GM23248 (cell line): ENCODE data around the gene FURIN. TPM values are rescaled to one million over a fixed set of nuclear protein-coding genes. Genes with fewer than 3 reads are reported as not detected.

Experiments used
- DNase-seq: peaks from one replicate; pipeline ENCODE4 v3.0.0-alpha.2; 2015
- H2AFZ ChIP-seq: fragments of 200-600 bp; sonication (generic); 2 replicates; pipeline ENCODE4 v1.6.1; 2016; ENCODE audit warnings: antibody characterized with exemption
- H3F3A ChIP-seq: fragments of 200-600 bp; sonication (generic); 2 replicates; pipeline ENCODE4 v1.6.1; 2016; ENCODE audit warnings: mild to moderate bottlenecking, antibody characterized with exemption, mixed run types; ENCODE audit not compliant: insufficient read depth
- H3K27ac ChIP-seq: fragments of 200-600 bp; sonication (generic); 2 replicates; pipeline ENCODE4 v1.5.1; 2016; ENCODE audit warnings: mild to moderate bottlenecking
- H3K27me3 ChIP-seq: fragments of 200-600 bp; sonication (generic); replicated peaks from 2 replicates; pipeline ENCODE4 v1.6.1; 2016; ENCODE audit warnings: mild to moderate bottlenecking; ENCODE audit not compliant: insufficient read depth
- H3K36me3 ChIP-seq: fragments of 200-600 bp; sonication (generic); 2 replicates; pipeline ENCODE4 v1.6.1; 2016; ENCODE audit warnings: low read depth, mild to moderate bottlenecking
- H3K4me1 ChIP-seq: fragments of 200-600 bp; sonication (generic); 2 replicates; pipeline ENCODE4 v1.6.1; 2016; ENCODE audit warnings: mild to moderate bottlenecking; ENCODE audit not compliant: insufficient read depth
- H3K4me2 ChIP-seq: fragments of 200-600 bp; sonication (generic); one replicate; pipeline ENCODE4 v1.6.1; 2016; ENCODE audit warnings: mild to moderate bottlenecking; ENCODE audit not compliant: unreplicated experiment
- H3K4me3 ChIP-seq: fragments of 200-600 bp; sonication (generic); 2 replicates; pipeline ENCODE4 v1.5.1; 2016; ENCODE audit warnings: mild to moderate bottlenecking
- H3K79me2 ChIP-seq: fragments of 200-600 bp; sonication (generic); 2 replicates; pipeline ENCODE4 v1.6.1; 2016; ENCODE audit warnings: mild to moderate bottlenecking; ENCODE audit not compliant: insufficient read depth
- H3K9ac ChIP-seq: fragments of 200-600 bp; sonication (generic); 2 replicates; pipeline ENCODE4 v1.6.1; 2016; ENCODE audit warnings: mild to moderate bottlenecking
- H3K9me2 ChIP-seq: fragments of 200-600 bp; sonication (generic); 2 replicates; pipeline ENCODE4 v1.6.1; 2016; ENCODE audit warnings: mixed run types, mild to moderate bottlenecking, moderate library complexity; ENCODE audit not compliant: insufficient read depth
- H3K9me3 ChIP-seq: fragments of 200-600 bp; sonication (generic); one replicate; pipeline ENCODE4 v1.6.1; 2017; ENCODE audit warnings: low read depth
- H4K20me1 ChIP-seq: fragments of 200-600 bp; sonication (generic); 2 replicates; pipeline ENCODE4 v1.6.0; 2016; ENCODE audit not compliant: insufficient read depth
- EZH2 ChIP-seq: fragments of 200-600 bp; sonication (generic); IDR thresholded peaks from 2 replicates; pipeline ENCODE4 v1.6.1; 2018; ENCODE audit warnings: antibody characterized with exemption, mild to moderate bottlenecking; ENCODE audit not compliant: insufficient read depth, poor library complexity, severe bottlenecking
- EZH2phosphoT487 ChIP-seq: fragments of 200-600 bp; sonication (generic); IDR thresholded peaks from 2 replicates; pipeline ENCODE4 v1.6.1; 2018; ENCODE audit warnings: antibody characterized with exemption, moderate library complexity, mild to moderate bottlenecking, low read depth; ENCODE audit not compliant: insufficient read depth
- WGBS, 2 experiments: methylation state at CpG; one replicate each; pipeline ENCODE4 v1.1.6; 2015 to 2017; ENCODE audit warnings: low lambda C conversion rate in 2 of 2, low coverage in 1 of 2; ENCODE audit errors: missing lambda C conversion rate in 2 of 2; 5-methylcytosine and 5-hydroxymethylcytosine counted together
- in situ Hi-C: fragments of 300-500 bp; cut with MboI; formaldehyde crosslinking; loops from 2 replicates; pipeline ENCODE4 v1.15.0; 2020
- polyA plus RNA-seq: library from polyadenylated mRNA; unstranded; fragments of >200 nt; fragmentation: Nextera tagmentation; extraction: Ambion mirVana; gene quantifications from 2 replicates; pipeline ENCODE4 v1.2.1, GENCODE V29; 2016
- total RNA-seq: library from RNA; depleted of rRNA; stranded (reverse); fragments of >200 nt; shearing (Covaris generic); gene quantifications from 2 replicates; pipeline ENCODE4 v1.2.3, GENCODE V29; 2014

Gene FURIN
- total and polyA plus RNA-seq, 2 experiments from 2014 or later: 13.9 to 50.8 TPM

DNA sequence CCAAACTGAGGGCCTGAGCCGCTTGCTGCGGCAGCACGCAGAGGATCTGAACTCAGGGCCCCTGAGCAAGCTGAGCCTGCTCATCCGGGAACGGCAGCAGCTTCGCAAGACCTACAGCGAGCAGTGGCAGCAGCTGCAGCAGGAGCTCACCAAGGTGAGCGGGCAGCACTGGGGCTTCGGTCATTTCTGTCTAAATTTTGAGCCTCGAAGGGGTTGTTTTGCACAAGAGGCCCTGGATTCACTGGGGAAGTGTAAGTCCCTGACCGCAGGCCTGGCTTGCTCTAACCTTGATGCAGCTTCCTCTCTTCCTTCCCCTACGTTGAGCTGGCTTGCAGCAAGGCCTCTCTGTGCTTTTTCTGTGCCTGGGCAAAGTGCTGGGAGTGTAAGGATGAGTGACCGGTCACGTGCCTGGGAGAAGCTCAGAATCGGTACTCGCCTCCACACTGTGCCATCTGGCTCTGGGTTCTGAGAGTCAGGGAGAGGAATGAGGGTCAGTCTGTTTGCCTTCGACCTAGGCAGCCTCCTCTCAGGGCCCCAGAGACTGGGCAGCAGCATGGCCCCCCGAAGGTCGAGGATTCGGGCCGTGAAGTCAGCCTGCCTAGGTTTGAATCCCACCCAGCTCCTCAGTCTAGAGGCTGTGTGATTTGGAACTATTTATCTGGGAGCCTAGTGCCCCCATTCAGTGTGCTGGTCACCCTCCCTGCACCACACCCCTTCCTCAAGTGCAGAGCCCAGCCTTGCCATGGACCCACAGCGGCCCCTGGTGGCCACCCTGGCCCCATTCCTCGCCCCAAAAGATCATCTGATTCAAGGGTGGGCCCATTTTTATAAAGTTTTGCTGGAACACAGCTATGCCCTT lies 17.3 kb downstream of the FURIN start:
- H3K36me3 ChIP-seq: no peaks in the 10 kb centered on the region
- H2AFZ ChIP-seq: peak overlapping the region; percentile 91
- H4K20me1 ChIP-seq: no peaks in the 10 kb centered on the region
- H3K27ac ChIP-seq: no peak overlapping the region
- H3K27me3 ChIP-seq: no peaks in the 10 kb centered on the region
- in situ Hi-C loops: loop anchor here (10.0 to 25.0 kb wide), 2 partner anchors 231 to 573 kb away; no protein-coding TSS in a partner anchor
- no peaks in the 10 kb centered on the region for H3K9me3 ChIP-seq
- no peak overlapping the region; the same call in 1 of the 2 replicates for H3K9ac ChIP-seq
- H3K79me2 ChIP-seq: no peaks in the 10 kb centered on the region
- DNase-seq: peak; percentile 68
- peaks cover 4% of the 10 kb centered on the region; the same call in 1 of the 2 replicates for H3K4me1 ChIP-seq
- peaks cover 6% of the 10 kb centered on the region; the same call in 1 of the 2 replicates for H3F3A ChIP-seq
- no peak overlapping the region for H3K4me3 ChIP-seq
- TF ChIP-seq EZH2 (no peak), EZH2phosphoT487 (no peak)
- no peak overlapping the region for H3K4me2 ChIP-seq
- H3K9me2 ChIP-seq: no peaks in the 10 kb centered on the region
- 42 to 45% methylated on average over 23 of the region's 23 CpGs for WGBS, 2 experiments

DNA sequence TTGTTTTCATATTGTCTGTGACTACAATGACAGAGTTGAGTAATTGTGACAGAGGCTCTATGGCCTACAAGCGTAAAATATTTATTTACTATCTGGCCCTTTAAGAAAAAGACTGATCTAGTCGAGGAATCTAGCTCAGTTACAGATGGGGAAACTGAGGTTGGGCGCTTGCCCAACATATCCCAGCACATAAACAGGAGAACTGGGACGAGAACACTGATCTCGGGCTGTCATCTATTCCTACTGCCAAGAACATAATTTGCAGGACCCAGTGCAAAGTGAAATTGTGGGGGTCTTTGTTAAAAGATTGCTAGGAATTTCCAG lies 17.9 kb downstream of the FURIN start:
- no peak overlapping the region for H3K4me3 ChIP-seq
- H3K9me3 ChIP-seq: no peaks in the 10 kb centered on the region
- TF ChIP-seq EZH2phosphoT487: no peak
- no peak for TF ChIP-seq EZH2
- H3K9ac ChIP-seq: no peak overlapping the region
- no peak overlapping the region for H3K27ac ChIP-seq
- in situ Hi-C loops: loop anchor here (10.0 to 25.0 kb wide), 2 partner anchors 231 to 574 kb away; no protein-coding TSS in a partner anchor
- peak overlapping the region; percentile 91; the same call in 1 of the 2 replicates for H2AFZ ChIP-seq
- H3K4me1 ChIP-seq: peaks cover 4% of the 10 kb centered on the region; the same call in 1 of the 2 replicates
- no peaks in the 10 kb centered on the region for H3K79me2 ChIP-seq
- H3K36me3 ChIP-seq: no peaks in the 10 kb centered on the region
- H3K9me2 ChIP-seq: no peaks in the 10 kb centered on the region
- no peak for DNase-seq
- no peaks in the 10 kb centered on the region for H3K27me3 ChIP-seq
- H4K20me1 ChIP-seq: no peaks in the 10 kb centered on the region
- H3F3A ChIP-seq: peaks cover 6% of the 10 kb centered on the region; the same call in 1 of the 2 replicates
- WGBS, 2 experiments: 11 to 13% methylated on average over 5 of the region's 5 CpGs
- no peak overlapping the region for H3K4me2 ChIP-seq

DNA sequence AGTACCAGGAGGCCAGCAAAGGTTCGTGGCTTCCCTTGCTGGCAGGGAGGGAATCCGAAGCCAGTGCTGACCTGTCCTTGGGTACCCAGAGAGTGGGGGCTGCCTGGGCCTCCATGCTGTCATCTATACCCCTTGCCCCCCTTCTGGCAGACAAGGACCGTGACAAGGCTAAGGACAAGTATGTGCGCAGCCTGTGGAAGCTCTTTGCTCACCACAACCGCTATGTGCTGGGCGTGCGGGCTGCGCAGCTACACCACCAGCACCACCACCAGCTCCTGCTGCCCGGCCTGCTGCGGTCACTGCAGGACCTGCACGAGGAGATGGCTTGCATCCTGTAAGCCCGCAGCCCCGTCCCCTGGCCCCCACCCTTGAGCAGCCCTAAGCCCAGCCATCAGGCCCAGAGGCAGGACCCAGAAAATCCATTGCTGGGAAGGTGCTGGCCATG lies 18.7 kb downstream of the FURIN start:
- Histone ChIP-seq H3K9ac (no peak overlapping the region), H3K9me2 (no peaks in the 10 kb centered on the region), H3K36me3 (no peaks in the 10 kb centered on the region), H3K4me2 (no peak overlapping the region), H2AFZ (no peak overlapping the region), H3K79me2 (no peaks in the 10 kb centered on the region), H4K20me1 (no peaks in the 10 kb centered on the region), H3F3A (0 out of 2 replicates have a peak, but pooled peaks cover 6% of the 10 kb centered on the region), H3K27me3 (no peaks in the 10 kb centered on the region), H3K27ac (no peak overlapping the region), H3K4me3 (no peak overlapping the region), H3K4me1 (peaks cover 4% of the 10 kb centered on the region; the same call in 1 of the 2 replicates), H3K9me3 (no peaks in the 10 kb centered on the region)
- TF ChIP-seq EZH2: no peak
- WGBS, 2 experiments: 75 to 91% methylated on average over 9 to 13 of the region's 13 CpGs
- in situ Hi-C loops: loop anchor here (10.0 to 25.0 kb wide), 2 partner anchors 232 to 575 kb away; no protein-coding TSS in a partner anchor
- DNase-seq: no peak

DNA sequence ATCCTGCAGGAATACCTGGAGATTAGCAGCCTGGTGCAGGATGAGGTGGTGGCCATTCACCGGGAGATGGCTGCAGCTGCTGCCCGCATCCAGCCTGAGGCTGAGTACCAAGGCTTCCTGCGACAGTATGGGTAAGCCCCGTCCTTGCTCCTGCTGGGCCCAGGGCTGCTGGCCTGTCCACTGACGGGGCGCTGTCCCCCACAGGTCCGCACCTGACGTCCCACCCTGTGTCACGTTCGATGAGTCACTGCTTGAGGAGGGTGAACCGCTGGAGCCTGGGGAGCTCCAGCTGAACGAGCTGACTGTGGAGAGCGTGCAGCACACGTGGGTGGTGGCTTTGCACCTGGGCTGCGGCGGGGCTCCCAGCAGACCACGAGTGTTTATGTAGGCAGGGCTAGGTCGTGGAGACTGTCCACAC lies 20.9 kb downstream of the FURIN start:
- no peak for DNase-seq
- no peak for TF ChIP-seq EZH2
- no peak for TF ChIP-seq EZH2phosphoT487
- Histone ChIP-seq H3K4me1 (peaks cover 2% of the 10 kb centered on the region; the same call in 1 of the 2 replicates), H4K20me1 (no peaks in the 10 kb centered on the region), H3K9ac (no peak overlapping the region), H3K4me3 (no peak overlapping the region), H3K79me2 (no peaks in the 10 kb centered on the region), H3K9me3 (no peaks in the 10 kb centered on the region), H3K36me3 (no peaks in the 10 kb centered on the region), H3F3A (0 out of 2 replicates have a peak, but pooled peaks cover 6% of the 10 kb centered on the region), H3K9me2 (no peaks in the 10 kb centered on the region), H2AFZ (no peak overlapping the region), H3K27ac (no peak overlapping the region), H3K27me3 (no peaks in the 10 kb centered on the region), H3K4me2 (no peak overlapping the region)
- in situ Hi-C loops: loop anchor here (10.0 to 25.0 kb wide), 2 partner anchors 235 to 577 kb away; no protein-coding TSS in a partner anchor
- WGBS, 2 experiments: 92 to 95% methylated on average over 18 of the region's 18 CpGs
